GM21423 (cell line): Measurements from ENCODE around the gene TMEM158.

Experiments
- ATAC-seq: cut with Tn5 transposase; IDR thresholded peaks from one replicate; pipeline ENCODE4 v1.9.1; 2021; ENCODE audit warnings: mild to moderate bottlenecking, moderate library complexity; ENCODE audit not compliant: unreplicated experiment

The TMEM158 gene

DNA sequence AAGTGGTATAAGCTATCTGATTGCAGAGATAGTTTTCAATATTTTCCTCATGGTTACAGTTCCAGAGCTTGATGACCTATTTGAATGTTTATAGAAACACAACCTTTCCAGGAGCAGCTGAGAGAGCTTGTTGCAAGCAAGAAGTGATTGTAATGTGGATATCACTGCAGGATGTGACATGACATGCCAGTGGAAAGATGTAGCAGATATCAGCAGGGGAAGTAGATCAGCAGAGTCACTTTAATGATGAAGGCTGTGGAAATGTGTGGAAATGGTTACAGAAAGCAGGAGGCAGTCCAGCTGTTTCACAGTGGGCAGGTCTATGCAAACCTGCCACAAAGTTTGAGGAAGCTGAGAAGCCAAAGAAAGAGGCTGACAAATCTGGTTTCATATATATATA lies 21.0 kb downstream of the TMEM158 start:
- no peak for ATAC-seq

DNA sequence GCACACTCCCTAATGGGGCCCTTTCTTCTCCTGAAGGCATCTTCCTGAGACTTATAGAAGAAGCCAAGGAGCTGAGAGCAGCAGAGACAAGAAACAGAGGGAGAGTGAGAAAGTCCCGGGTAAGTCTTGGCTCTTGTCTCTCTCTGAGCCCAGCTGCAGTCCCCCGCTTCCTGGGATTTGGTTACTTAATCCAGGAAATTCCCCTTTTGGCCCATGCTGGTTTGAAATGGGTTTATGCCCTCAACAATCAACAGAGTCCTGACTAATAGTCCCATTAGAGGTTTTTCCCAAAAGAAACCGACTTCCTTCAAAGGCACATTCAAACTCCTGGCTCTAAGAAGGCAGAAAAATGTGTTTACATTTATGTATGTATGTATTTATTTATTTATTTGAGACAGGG lies 22.0 kb downstream of the TMEM158 start:
- no peak for ATAC-seq

DNA sequence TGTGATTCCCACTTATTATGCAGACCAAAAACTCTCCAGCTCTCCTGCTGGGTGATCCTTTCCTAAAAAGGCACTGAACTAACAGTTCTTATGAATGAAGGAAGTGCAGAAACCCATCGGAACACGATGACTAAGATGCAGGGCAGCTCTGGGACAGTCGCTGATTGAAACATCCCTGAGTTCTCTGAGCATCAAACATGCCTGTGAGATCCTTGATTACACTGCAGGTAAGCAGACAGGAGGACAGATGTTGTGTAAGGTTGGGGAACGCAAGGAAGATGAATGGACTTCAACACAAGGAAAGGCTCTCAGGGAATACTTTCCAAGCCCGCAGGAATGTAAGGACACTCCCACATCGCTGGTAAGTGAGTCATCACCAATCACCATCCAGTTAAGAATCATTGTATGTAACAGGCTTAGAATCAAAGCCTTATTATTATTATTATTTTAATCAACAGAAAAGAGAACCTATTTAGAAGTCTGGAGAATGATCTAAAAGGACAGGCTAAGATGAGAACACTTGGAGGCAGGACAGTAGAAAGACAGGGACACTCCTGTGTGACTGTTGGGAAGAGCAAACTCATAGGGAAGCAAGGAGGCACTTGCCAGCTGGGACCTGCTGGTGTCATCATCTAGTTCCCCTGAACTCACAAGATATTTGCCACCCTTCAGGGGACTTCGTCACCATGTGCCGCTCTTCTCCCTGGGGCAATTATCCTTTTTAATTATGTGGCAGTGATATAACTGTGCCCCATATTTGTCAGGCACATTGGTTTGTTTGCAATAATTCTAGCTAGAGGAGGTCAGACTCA lies 26.0 kb downstream of the TMEM158 start:
- ATAC-seq, result no peak

DNA sequence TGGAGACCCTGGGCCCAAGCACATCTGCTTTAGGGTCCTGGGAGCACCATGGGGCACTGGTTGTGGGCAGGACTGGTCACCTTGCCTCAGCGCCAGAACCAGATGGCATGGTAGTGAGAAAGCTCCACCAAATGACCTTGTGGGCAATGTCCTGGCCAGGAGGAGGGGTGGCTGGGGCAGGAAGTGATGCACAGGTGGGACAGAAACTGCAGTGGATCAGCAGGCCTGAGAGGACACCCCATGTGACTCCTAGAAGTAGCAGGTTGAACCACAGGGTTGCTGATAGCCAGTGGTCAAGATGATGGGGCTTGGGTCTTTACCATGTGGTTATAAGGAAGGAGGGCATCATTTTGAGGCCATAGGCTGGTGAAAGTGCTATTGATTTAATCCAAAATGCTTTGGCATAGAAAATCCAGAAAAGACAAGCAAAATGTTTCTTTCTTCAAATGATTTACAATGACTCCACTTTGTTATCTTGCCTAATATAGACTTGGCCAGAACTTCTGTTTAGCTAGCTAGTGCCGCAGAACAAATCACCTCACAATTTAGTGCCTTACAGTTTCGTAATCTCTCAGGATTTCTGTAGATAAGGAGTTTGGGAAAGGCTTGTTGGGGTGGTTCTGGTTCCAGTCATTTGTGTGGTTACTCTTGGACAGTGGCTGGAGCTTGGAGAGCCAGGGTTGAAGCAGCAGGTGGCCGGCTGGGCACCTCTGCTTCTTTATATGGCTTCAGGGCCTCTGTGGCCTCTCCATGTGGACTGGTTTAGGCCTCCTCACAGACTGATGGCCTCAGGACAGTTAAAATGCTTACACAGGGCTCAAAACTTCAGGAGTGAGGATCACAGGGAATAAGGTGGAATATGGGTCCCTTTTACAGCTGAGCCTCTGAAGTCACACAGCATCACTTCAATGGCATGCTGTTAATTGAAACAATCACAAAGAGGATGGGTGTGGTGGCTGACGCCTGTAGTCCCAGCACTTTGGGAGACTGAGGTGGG lies 27.5 kb downstream of the TMEM158 start:
- ATAC-seq, result no peak

DNA sequence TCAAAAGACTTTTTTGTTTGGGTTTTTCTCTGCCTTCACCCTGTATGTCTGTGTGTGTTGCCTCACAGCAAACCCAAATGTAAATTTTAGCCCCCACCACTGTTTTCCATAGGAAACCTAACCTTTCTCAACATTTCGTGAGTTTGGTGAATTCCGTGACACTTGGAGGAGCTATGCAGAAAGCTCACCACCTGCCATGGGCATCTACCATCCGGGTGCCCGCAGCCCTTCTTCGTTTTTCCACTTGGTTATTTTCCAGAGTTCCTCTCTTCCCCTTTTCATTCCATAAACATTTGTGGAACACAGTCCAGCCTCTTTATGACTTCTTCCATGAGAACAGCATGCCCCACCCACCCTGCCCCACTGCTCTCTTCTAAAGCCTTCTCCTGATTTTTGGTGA lies 31.3 kb downstream of the TMEM158 start:
- no peak for ATAC-seq

DNA sequence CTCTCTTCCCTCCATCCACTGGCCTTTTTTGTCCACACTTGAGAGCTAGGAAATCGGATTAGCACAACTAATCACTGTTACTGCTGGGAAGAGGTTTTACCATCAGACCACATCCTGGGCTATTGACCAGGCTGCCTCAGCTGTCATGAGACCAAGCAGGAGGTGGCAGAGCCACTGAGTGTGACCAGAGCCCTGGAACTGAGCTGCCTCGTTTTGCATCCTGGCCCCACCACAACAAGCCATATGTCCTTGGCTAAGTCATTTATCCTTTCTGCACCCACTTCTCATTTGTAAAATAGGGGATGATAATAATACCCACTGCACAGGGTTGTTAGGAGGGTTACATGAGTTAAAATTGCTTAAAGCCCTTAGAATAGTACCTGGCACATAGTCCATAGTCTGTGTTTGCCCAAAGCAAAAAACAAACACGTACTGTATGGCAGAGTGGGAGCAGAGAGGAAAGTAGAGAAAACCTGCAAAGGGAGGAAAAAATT lies 34.1 kb downstream of the TMEM158 start:
- no peak for ATAC-seq

DNA sequence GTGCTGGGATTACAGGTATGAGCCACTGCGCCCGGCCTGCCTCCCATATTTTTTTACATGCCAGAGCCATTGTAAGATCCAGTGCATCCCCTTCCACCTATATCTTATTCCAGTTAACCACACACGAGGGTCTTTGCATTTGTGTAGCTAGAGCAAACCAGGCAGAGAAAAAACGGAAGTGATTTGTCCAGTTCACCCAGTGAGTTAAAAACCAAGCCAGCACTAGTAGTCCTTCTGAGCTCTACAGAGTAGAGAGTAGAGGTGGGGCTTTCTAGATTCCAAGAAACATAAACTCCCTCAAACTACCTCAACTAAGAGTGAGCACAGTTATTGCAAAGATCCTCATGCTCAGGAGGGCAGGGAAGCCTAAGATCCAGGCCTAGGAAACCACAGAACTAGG lies 34.7 kb downstream of the TMEM158 start:
- no peak for ATAC-seq

DNA sequence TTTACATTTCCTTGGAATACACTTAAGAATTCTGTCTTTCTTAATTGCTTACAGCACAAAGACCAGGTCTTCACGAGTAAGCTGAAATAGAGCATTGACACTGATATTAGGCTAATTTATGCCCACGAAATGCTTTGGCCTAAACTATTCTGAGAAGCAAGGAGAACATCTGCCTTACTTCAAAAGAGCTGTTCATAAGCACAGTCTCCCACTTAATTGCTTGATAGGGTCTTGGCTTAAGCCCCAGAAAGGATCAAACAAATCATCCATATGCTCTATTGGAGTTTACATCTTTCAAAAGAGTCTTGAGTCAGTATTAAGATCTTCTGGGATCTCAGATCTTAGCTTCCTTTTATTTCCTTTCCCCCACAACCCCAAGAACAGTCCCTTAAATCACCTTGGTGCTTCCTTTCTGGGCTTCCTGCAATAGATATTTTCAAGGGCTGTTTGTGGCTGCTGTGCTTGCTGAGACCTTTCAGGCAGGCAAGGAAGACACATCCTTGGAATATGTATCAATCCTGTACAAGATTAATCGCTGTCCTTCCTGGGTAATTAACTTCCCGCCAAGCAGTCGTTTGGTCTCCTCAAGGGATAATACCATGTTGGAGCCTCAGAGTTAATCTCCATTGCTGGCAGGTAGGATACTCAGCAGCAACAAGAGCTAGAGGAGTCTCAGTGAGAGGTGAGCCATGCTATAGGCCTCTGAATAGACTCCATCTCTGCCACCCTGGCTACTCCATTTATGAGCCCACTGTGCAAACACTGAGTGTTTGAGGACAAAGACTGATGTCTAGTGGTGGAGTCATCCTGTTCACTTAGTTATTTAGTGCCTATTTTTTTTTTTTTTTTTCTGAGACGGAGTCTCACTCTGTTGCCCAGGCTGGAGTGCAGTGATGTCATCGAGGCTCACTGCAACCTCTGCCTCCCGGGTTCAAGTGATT lies 37.1 kb downstream of the TMEM158 start:
- ATAC-seq, result no peak

DNA sequence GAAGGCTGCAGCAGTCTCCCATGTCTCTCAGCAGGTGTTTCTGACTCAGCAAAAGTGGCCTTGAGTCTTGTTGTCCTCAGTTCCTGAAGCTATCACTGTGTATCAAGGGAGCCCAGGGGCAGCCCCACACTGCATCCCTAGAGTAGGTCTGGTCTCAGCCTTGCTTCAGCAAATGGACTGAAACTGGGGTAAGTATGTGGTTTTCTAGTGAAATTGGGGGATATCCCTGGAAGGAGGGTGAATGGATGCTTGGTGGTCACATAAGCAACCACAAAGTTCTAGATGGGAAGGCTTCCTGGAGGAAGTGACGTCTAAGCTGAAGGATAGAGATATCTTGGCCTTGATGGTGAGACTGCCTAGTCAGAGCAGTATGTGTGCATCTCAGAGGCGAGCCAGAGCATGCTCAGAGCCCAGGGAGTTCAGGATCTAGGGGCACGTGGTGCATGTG lies 38.4 kb downstream of the TMEM158 start:
- no peak for ATAC-seq

DNA sequence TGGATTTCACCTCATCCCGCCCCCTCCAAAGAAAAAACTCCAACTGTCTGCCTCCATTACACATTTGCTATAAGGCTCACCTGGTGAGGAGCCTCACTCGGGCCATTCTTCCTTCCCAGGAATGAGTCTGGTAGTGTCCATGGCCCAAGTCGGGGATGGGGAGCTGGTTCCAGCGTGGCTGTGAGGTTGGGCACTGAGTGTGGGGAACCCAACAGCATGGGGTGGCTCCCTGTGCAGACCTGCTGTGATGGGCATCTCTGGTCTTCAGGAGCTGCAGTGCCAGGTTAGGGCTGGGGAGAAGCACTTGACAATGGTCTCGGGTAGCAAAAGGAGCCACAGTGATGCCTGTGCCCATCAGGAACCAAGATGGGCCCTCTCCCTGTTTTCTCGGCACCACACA lies 39.2 kb downstream of the TMEM158 start:
- ATAC-seq, result no peak

DNA sequence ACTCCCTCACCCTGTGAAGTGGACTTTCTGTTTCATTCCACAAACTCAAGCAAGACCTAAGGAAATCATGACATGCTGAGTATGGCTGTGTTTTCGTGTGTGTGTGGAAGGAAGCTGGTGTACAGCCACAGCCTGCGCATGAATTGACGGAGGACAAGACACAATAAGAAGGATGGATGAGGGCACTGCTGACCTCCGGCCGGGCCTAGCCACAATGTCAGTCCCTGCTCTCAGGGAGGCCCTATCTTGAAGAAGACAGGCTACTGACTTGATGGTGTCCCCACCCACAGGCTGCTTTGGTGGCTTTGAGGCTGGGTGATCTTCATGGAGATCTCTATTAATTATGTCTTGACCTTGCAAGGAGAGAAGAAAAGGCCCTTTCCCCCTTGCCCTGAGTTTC lies 40.6 kb downstream of the TMEM158 start:
- no peak for ATAC-seq

DNA sequence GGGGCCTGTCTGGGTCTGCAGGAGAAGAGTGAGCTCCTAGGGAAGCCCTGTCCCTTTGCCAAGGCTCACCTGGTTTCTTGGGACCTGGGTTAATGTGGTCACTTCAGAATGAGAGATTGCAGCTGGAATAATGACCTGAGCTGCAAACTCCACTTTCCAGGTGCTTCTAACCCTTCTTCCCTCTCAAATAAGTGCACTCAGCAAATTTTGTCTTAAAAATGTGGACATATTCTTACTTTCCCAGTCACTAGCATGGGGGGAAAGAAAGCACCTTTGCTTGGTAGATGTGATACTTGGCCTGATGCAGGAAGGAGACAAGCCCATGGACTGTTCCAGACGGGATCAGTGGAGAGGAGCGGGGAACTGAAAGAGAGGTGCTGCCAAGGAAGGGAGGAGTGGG lies 41.0 kb downstream of the TMEM158 start:
- ATAC-seq, result no peak

DNA sequence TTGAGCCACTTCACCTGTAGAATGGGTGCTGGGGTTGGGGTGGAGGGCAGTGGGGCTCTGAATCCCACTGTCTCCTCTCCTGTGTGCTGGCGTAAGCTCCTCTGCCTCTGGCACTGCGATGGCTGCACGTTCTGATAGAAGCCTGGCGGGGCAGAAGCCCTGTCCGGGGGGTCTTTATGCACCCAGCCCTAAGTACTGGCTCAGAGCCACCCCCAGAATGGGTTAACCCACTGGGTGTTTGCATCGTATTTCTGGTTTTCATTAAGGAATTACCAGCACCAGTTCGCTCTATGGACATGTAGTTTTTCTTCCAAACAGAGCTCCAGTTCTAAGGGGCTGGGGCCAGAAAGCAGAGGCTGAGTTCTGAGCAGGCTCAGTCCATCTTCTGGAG lies 42.2 kb downstream of the TMEM158 start:
- ATAC-seq, result no peak

DNA sequence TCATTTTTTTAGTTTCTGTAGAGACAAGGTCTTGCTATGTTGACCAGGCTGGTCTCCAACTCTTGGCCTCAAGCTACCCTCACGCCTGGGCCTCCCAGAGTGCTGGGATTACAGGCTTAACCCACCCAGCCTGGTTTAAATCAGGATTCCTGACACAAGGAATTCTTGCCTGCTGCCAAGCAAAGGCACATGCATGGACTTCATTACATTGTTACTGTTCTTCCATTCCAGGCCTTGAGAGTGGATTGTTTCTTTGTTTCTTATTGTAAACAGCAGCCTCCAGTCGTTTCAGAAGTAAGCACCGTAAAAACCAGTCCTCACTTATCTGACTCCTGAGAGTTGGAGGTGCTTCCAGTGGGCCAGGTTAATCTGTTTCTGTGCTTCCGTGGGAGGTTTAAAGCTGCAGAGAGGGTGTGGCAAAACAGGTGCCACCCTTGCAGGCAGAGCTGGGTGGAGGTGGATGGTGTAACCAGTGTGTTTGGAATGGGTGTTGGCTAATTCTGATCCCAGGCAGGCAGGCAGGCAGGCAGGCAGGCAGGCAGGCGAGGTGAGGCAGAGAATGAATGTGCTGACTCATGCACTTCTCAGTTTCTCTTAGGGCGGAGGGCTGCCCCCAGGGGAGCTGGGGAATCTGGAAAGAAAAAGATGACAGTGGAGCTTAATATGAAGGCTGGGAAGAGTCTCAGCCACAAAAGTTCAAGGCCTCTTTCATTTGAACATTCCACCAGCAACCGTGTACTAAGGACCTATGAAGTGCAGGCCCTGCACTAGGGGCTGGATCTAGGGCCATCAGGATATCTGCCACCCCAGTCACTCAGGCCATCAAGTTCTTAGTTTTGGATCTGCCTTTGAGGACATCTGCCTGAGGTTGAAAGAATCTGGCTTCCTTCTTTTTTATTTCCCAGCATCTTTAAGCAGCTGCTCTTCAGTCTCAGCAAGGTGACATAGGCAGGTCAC lies 42.9 kb downstream of the TMEM158 start:
- no peak for ATAC-seq

DNA sequence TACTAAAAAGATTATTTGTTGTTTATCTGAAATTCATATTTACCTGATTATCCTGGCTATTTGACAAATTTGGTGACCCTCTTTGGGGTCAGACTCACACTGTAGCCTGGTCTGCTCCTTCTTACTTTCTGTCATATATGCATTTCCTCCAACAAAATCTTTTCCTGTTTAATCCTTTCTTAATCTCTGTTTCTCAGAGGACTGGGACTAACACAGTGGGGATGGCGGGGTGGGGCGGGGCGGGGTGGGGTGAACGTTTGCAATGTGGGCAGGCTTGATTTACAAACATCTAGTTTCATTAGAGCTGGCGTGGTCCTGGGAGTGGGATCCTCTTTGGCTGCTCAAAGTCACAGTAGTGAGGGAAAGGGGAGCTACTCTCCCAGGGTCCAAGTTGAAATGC lies 44.6 kb downstream of the TMEM158 start:
- no peak for ATAC-seq

DNA sequence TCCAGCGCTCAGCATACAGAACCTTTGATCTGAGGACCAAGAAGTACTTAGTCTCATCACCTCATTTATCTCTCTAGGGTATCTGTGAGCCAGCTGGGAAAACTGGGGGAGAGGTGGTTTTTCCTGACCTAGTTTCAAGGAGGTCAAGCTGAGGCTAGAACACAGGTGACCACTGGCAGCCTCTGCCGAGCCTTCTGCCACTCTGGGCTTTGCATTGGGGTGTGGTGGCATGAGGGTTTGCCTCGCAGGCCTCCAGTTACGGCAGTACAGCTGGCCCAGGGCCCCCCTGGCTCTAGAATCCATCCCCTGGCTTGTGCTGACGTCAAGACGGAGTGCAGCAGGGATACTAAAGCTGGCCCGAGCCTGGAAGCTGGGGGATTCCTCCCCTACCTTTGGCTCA lies 45.2 kb downstream of the TMEM158 start:
- no peak for ATAC-seq

DNA sequence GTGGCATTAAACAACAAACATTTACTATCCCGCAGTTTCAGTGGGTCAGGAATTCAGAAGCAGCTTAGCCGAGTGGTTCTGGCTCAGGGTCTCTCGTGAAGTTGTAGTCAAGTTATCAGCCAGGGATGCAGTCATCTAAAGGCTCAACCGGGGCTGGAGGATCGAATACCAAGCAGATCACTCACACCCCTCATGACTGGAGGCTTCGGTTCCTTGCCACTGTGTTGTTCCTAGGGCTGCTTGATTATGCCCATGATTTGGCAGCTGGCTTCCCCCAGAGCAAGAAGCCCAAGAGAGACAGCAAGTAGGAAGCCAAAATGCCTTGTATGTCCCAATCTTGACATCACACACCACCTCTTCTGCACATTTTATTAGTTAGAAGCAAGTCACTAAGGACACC lies 46.0 kb downstream of the TMEM158 start:
- ATAC-seq, result no peak

DNA sequence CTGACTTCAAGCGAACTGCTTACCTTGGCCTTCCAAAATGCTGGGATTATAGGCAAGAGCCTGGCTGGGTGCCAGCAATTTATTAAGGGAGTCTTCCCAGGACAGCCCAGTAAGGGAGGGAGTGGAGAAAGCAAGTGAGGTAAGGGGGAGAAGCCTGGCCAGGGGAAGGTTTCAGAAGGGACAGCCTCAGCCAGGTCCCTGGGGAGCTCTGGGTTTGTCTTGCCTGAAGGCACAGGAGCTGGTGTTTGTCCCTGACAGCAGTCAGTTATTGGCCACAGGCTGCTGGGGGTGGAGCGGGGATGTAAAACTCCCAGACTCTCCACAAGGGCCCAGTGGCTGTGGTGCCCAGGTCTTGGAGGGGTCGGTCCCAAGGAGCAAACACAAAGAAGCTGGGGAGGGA lies 46.9 kb downstream of the TMEM158 start:
- ATAC-seq, result no peak

DNA sequence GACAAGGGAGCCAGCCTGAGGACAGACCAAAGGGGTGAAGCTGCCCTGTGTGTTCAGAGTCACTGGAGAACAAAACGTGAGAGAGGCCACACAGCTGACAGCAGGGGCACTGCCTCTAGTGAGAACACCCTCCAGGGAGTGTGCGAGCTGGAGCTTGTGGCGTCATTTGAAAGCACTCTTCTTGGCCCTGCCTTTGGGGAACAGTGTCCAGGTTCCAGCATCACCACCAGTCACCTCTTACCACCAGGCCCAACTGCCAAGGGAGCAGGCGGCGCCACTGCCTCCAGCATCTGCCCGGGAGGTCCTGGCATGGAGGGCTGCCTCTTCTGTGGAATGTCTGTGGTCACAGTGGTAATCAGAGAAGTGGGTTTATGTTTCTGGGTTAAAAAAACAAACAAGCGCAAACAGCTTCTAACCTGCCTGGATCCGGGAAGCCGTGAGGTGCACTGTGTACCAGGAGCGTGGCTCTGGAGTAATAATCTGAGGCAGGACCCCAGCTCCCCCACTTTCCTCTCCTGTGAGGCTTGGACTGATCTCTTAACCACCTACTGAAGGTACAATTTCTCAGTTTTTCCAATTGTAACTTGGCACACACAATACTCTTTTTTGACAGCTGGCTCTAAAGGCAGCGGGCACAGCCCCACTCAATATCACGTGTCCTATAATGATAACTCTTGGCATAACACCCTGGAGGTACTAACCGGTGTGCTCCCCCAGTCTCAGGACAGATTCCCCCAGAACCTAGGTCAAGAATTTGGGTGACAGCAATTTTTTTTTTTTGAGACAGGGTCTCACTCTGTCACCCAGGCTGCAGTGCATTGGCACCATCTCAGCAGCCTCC lies 47.7 kb downstream of the TMEM158 start:
- ATAC-seq, result no peak
